OCI-LY1 (cell line): Measurements from ENCODE around the gene SCN5A.

ENCODE experiments used
- EZH2 ChIP-seq: fragments of 200-600 bp; sonication (generic), shearing (Covaris generic); IDR thresholded peaks from 2 replicates; pipeline ENCODE4 v1.8.0; 2017; ENCODE audit warnings: borderline replicate concordance, mixed run types, mild to moderate bottlenecking, antibody characterized with exemption, low read length, moderate library complexity, mixed read lengths
- TF ChIP-seq, protein P1 (sequence below): fragments of 200-600 bp; sonication (generic), shearing (Covaris generic); IDR thresholded peaks from 2 replicates; pipeline ENCODE4 v1.5.1; 2017; ENCODE audit warnings: mild to moderate bottlenecking, antibody characterized with exemption, low read length, moderate library complexity, mixed read lengths

DNA sequence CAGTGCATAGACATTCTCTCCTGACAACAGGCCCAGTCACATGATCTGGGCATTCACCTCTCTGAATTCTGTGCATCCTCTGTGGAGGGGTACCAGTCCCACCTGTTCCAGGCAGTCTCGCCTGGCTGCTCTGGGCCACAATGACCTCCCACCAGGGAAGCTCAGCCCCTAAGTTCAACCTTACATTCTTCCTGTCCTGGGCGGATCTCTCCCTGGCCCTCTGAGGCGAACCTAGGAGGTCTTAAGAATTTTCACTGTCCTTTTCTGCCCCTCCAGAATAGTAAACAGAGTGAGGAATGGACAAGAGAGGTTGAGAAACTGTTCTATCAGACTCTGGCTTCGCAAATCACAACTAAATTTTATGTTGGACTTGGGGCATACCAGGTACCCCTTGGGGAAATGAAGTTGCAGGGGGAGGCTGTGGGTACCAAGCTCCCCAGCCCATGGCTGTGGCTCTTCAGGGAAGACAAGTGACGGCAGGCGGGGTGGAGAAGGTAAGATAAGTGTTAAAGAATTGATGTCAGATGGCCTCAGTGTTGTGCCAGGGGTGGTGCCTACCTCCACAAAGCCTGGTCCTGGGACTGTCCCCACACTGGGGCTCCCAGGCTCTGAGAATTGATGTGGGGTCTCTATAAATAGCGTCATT lies 5.3 kb downstream of the SCN5A start:
- TF ChIP-seq, protein P1, sequence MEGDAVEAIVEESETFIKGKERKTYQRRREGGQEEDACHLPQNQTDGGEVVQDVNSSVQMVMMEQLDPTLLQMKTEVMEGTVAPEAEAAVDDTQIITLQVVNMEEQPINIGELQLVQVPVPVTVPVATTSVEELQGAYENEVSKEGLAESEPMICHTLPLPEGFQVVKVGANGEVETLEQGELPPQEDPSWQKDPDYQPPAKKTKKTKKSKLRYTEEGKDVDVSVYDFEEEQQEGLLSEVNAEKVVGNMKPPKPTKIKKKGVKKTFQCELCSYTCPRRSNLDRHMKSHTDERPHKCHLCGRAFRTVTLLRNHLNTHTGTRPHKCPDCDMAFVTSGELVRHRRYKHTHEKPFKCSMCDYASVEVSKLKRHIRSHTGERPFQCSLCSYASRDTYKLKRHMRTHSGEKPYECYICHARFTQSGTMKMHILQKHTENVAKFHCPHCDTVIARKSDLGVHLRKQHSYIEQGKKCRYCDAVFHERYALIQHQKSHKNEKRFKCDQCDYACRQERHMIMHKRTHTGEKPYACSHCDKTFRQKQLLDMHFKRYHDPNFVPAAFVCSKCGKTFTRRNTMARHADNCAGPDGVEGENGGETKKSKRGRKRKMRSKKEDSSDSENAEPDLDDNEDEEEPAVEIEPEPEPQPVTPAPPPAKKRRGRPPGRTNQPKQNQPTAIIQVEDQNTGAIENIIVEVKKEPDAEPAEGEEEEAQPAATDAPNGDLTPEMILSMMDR = no peak
- TF ChIP-seq EZH2 = no peak
